Measurements from ENCODE around the gene MAL.

Gene MAL

GRCh38 chr2:95025406-95026319 lies at the start of gene MAL:
Gene MAL (plus strand): TSS chr2:95025708. CDS start chr2:95025793, 85 bp downstream.
- DNase-seq: peak; percentile 50

GRCh38 chr2:94977826-94978225 lies 47.7 kb upstream of the MAL start:
- no peak for DNase-seq

GRCh38 chr2:94978917-94979316 lies 46.6 kb upstream of the MAL start:
- DNase-seq: no peak

- DNase-seq: no peak
Observed at GRCh38 chr2:94979406-94980375, 45.8 kb upstream of the MAL start.

- no peak for DNase-seq
Observed at GRCh38 chr2:94980406-94980805, 45.1 kb upstream of the MAL start.

- no peak for DNase-seq
Observed at GRCh38 chr2:94982156-94982555, 43.4 kb upstream of the MAL start.

- DNase-seq: no peak
Observed at GRCh38 chr2:94982675-94983074, 42.8 kb upstream of the MAL start.

- no peak for DNase-seq
Observed at GRCh38 chr2:94984964-94985575, 40.4 kb upstream of the MAL start.

- DNase-seq: no peak
Observed at GRCh38 chr2:94985636-94986035, 39.9 kb upstream of the MAL start.

GRCh38 chr2:94986392-94986963 lies 39.0 kb upstream of the MAL start:
- DNase-seq: peak; percentile 36

- no peak for DNase-seq
Observed at GRCh38 chr2:94987074-94988020, 38.2 kb upstream of the MAL start.

- no peak for DNase-seq
Observed at GRCh38 chr2:94990956-94991355, 34.6 kb upstream of the MAL start.

- no peak for DNase-seq
Observed at GRCh38 chr2:94992360-94992759, 33.1 kb upstream of the MAL start.

- no peak for DNase-seq
Observed at GRCh38 chr2:94993176-94994062, 32.1 kb upstream of the MAL start.

- DNase-seq: no peak
Observed at GRCh38 chr2:94994063-94994913, 31.2 kb upstream of the MAL start.

- no peak for DNase-seq
Observed at GRCh38 chr2:94994914-94995552, 30.5 kb upstream of the MAL start.

- DNase-seq: no peak
Observed at GRCh38 chr2:94995553-94996304, 29.8 kb upstream of the MAL start.
